HT1080 (cell line): ENCODE data around the gene BPIFB2. TPM values are rescaled to one million over a fixed set of nuclear protein-coding genes. Genes with fewer than 3 reads are reported as not detected.

Experiments
- DNase-seq: peaks from one replicate; pipeline ENCODE4 v3.0.0-alpha.2; 2015; ENCODE audit warnings: low read depth
- total RNA-seq: library from RNA; depleted of rRNA; stranded (reverse); fragments of >200 nt; shearing (Covaris generic); gene quantifications from 2 replicates; pipeline ENCODE4 v1.2.3, GENCODE V29; 2014; rRNA removed

BPIFB2 gene
- total RNA-seq, 1 experiment from 2014 or later: not detected

DNA sequence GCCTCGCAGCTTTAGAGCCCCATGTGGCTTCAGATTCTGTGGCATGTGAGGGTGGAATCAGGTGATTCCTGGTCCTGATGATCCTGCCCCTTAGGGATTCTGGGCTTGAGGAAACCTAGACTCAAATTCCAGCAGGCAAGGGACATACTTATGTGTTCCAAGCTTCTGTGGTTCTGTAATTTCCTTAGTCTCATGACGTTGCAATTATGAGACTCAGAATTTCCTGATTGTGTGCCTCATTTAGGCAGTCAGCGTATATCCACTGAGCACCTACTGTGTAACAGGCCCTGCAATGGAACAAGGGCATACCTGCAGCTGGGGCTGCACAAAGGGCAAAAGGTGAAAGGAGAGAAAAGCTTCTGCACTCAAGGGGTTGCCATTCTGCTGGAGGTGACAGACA is 60.3 kb downstream of the BPIFB2 start:
- no peak for DNase-seq

DNA sequence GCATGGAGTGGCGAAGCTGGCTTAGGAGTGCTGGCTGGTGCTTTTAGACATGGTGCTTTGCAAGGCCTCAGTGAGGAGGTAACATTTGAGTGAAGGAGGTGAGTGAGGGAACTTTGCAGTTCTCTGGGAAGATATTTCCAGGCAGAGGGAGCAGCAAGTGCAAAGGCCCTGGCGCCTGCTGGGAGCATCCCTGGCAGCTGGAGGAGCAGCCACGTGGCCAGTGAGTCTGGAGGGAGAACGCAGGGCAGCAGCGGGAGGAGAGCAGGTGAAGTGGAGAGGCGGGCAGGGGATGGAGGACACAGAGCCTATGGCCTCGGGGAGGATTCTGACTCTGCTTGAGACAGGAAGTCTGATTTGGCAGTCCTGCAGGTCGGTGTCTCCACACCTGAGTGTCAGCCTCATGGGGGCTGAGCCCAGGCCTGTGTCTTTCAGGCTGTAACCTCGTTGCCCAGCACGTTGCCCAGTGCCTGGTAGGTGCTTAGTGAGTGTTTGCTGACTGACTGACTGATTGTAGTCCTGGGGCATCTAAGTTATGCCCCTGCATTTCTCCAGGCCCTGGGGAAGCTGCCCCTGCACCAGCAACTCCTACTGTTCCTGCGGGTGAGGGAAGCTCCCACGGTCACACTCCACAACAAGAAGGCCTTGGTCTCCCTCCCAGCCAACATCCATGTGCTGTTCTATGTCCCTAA is 60.9 kb downstream of the BPIFB2 start:
- no peak for DNase-seq

DNA sequence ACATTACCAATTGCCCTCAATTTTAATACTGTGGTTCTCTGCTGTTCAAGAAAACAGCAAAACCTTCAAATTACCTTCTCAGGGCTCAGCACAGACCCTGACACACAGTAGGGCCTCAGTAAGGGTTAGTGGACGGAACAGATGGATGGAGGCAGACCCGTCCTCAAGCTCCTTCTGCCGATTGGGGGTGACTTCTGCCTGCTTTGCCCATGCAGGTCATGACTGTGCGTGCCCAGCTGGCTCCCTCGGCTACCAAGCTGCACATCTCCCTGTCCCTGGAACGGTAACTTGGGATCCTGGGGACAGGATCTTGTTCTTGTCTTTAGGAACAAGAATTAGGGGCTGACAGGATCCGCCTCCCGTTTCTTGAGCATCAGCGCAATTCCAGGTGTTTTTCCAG is 62.2 kb downstream of the BPIFB2 start:
- DNase-seq: no peak

DNA sequence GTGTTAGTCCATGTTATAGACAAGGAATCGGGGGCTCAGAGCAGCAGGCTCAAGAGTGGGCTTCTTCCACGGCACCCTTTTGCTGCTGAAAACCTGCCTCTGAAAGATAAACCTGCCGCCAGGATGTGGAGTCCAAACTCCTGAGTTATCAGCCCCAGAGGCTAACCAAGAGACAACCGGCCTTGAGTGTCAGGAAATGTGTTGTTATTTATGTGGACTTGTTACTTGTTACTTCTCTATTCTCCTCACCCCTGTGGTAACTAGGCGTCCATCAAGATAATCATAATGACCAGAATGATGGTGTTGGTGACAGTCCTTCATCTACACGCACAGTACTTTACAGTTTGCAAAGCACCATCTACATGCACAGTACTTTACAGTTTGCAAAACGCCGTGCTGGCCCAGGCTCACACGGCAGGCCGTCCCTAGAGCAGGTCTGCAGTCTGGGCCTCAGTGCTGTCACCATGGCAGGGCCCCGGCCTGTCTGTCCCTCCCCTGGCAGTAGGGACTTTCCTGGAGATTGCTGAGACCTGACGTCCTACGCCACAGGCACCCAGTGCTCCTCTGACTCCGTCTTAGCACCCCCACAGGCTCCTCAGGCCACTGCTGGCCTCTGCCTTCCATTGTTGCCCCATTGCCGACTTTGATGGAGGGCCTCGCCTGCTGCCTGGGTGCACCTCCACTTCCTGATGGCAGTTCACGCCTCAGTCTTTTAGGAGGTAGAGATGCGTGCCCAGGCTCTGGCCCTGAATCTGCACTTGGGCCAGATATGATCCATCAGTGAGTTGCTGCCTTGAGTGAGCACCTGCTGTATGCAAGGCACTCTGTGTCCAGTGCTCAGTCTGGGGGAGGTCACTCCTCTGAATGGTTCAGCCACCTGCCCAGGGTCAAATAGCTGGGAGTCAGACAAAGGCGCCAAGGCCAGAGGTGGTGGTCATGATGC is 62.9 kb downstream of the BPIFB2 start:
- no peak for DNase-seq

DNA sequence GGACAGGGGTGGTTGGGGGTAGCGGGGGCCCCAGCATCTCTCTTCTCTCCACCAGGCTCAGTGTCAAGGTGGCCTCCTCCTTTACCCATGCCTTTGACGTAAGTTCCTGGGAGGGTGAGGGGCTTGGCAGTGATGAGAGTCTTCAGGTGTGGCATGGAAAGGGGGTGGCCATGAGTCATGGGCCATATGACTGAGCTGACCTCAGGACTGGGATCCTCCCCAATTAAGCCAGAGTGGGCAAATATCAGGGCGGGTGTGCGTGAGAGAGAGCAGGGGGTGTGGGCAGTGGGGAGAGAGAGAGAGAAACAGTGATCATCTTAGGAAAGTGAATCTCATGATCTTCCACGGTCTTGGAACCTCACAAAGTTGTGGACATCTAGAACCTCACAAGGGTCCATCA is 63.7 kb downstream of the BPIFB2 start:
- no peak for DNase-seq

DNA sequence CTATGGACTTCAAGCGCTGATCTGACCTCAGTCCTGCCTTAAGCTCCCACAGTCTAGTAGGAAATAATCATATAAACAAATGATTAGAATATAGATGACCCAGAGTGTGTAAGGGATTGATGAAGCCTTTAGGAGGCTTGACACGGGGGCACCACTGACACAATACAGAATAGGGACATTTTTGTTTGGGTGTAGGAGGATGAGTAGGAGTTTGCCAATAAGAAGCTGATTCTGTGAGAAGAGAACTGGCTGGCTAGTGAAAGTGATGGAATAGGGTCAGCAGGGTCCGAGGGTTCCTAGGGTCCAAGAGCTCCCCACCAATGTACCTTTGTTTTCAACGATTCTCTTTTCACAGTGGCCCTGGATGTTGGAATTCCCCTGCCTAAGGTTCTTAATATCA is 64.9 kb downstream of the BPIFB2 start:
- DNase-seq: no peak

DNA sequence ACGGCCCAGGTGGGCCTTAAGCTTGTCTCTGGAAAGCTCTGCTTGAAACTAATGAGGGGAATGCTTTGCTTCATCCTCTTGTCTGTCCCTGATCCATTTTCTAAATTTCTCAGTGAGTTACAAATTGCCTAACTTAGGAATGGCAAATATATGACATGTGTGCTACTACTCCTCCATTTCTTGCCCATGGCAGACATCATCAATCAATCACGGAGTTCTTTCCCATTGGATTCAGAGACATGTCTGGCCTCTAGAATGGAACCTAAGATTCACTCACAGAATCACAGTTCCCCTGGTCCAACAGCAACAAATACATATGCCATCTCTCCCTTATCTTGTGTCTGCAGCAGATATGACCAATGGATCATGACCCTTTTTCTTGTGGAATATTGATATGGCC is 65.3 kb downstream of the BPIFB2 start:
- no peak for DNase-seq

Other genes starting within 250 kb of the BPIFB2 start
- 3.1 and 3.9 TPM in 2 replicates for gene DNMT3B, start 245.3 kb upstream of the BPIFB2 start, total RNA-seq
- 114 and 137 TPM in 2 replicates for gene MAPRE1, start 187.8 kb upstream of the BPIFB2 start, total RNA-seq
- gene EFCAB8, start 148.8 kb upstream of the BPIFB2 start, total RNA-seq: not detected in 2 replicates
- gene SUN5, start 3.3 kb upstream of the BPIFB2 start, total RNA-seq: not detected in 2 replicates
- gene BPIFB6, start 23.9 kb downstream of the BPIFB2 start, total RNA-seq: not detected in 2 replicates
- gene BPIFB3, start 46.2 kb downstream of the BPIFB2 start, total RNA-seq: not detected in 2 replicates
- gene BPIFB4, start 71.9 kb downstream of the BPIFB2 start, total RNA-seq: 0.10 TPM in 1 of 2 replicates, not detected in the other
- gene BPIFA2, start 160.5 kb downstream of the BPIFB2 start, total RNA-seq: not detected in 2 replicates
- gene BPIFA3, start 209.6 kb downstream of the BPIFB2 start, total RNA-seq: not detected in 2 replicates
- gene BPIFA1, start 228.3 kb downstream of the BPIFB2 start, total RNA-seq: not detected in 2 replicates